Measurements from ENCODE around the gene SPTBN1.

The SPTBN1 gene

GRCh38 chr2:54681416-54681815, 225.3 kb downstream of the SPTBN1 start:
- no peak overlapping the region for H3K4me3 ChIP-seq (ENCODE audit: low read depth, low read length)
- no peak for TF ChIP-seq CTCF (IDR thresholded peaks at IDR 0.05; ENCODE audit: insufficient read depth, low read depth, low read length, missing control alignments)
- DNase-seq (ENCODE audit: low read depth), result no peak

- no peak for DNase-seq (ENCODE audit: low read depth)
- TF ChIP-seq CTCF (IDR thresholded peaks at IDR 0.05; ENCODE audit: insufficient read depth, low read depth, low read length, missing control alignments), result no peak
- H3K4me3 ChIP-seq (ENCODE audit: low read depth, low read length), result no peak overlapping the region
Observed at GRCh38 chr2:54683596-54683995, 227.5 kb downstream of the SPTBN1 start.

- no peak for DNase-seq (ENCODE audit: low read depth)
- no peak for TF ChIP-seq CTCF (IDR thresholded peaks at IDR 0.05; ENCODE audit: insufficient read depth, low read depth, low read length, missing control alignments)
- no peak overlapping the region for H3K4me3 ChIP-seq (ENCODE audit: low read depth, low read length)
Observed at GRCh38 chr2:54685263-54685775, 229.2 kb downstream of the SPTBN1 start.

GRCh38 chr2:54687595-54688152, 231.5 kb downstream of the SPTBN1 start:
- no peak for DNase-seq (ENCODE audit: low read depth)
- TF ChIP-seq CTCF (IDR thresholded peaks at IDR 0.05; ENCODE audit: insufficient read depth, low read depth, low read length, missing control alignments), result no peak
- H3K4me3 ChIP-seq (ENCODE audit: low read depth, low read length), result no peak overlapping the region

- no peak for TF ChIP-seq CTCF (IDR thresholded peaks at IDR 0.05; ENCODE audit: insufficient read depth, low read depth, low read length, missing control alignments)
- H3K4me3 ChIP-seq (ENCODE audit: low read depth, low read length), result no peak overlapping the region
- no peak for DNase-seq (ENCODE audit: low read depth)
Observed at GRCh38 chr2:54691445-54692135, 235.5 kb downstream of the SPTBN1 start.

- no peak for TF ChIP-seq CTCF (IDR thresholded peaks at IDR 0.05; ENCODE audit: insufficient read depth, low read depth, low read length, missing control alignments)
Observed at GRCh38 chr2:54692556-54692955, 236.4 kb downstream of the SPTBN1 start.

More at GRCh38 chr2:54692556-54692955, 236.4 kb downstream of the SPTBN1 start:
- no peak for DNase-seq (ENCODE audit: low read depth)
- H3K4me3 ChIP-seq (ENCODE audit: low read depth, low read length), result no peak overlapping the region
